MM.1S (cell line): Measurements from ENCODE around the gene LGALS3.

Source experiments
- DNase-seq: peaks from one replicate; pipeline ENCODE4 v3.0.0-alpha.2; 2015
- H2AFZ ChIP-seq: fragments of 300-600 bp; sonication (generic); 2 replicates; pipeline ENCODE4 v1.6.0; 2016; ENCODE audit warnings: antibody characterized with exemption, low read length
- H3F3A ChIP-seq: fragments of 300-600 bp; sonication (generic); 2 replicates; pipeline ENCODE4 v1.6.1; 2016; ENCODE audit warnings: mild to moderate bottlenecking, antibody characterized with exemption, low read length, moderate library complexity, mixed read lengths; ENCODE audit not compliant: insufficient read depth
- H3K27ac ChIP-seq: fragments of 300-600 bp; sonication (generic); 2 replicates; pipeline ENCODE4 v1.5.1; 2016; ENCODE audit warnings: mild to moderate bottlenecking, low read length
- H3K27me3 ChIP-seq: fragments of 300-600 bp; sonication (generic); replicated peaks from 2 replicates; pipeline ENCODE4 v1.6.0; 2016; ENCODE audit warnings: low read length; ENCODE audit not compliant: insufficient read depth
- H3K36me3 ChIP-seq: fragments of 300-600 bp; sonication (generic); replicated peaks from 2 replicates; pipeline ENCODE4 v1.6.1; 2016; ENCODE audit warnings: mild to moderate bottlenecking, low read length, mixed read lengths; ENCODE audit not compliant: insufficient read depth
- H3K4me1 ChIP-seq: fragments of 300-600 bp; sonication (generic); 2 replicates; pipeline ENCODE4 v1.6.1; 2016; ENCODE audit warnings: low read length, mixed read lengths
- H3K4me2 ChIP-seq: fragments of 300-600 bp; sonication (generic); 2 replicates; pipeline ENCODE4 v1.6.0; 2016; ENCODE audit warnings: low read depth, low read length
- H3K4me3 ChIP-seq: fragments of 300-600 bp; sonication (generic); 2 replicates; pipeline ENCODE4 v1.5.1; 2016; ENCODE audit warnings: low read length, mixed read lengths
- H3K79me2 ChIP-seq: fragments of 300-600 bp; sonication (generic); 2 replicates; pipeline ENCODE4 v1.6.1; 2016; ENCODE audit warnings: mixed run types, low read length, mixed read lengths
- H3K9ac ChIP-seq: fragments of 300-600 bp; sonication (generic); 2 replicates; pipeline ENCODE4 v1.6.1; 2016; ENCODE audit warnings: low read length, mixed read lengths
- H3K9me2 ChIP-seq: fragments of 300-600 bp; sonication (generic); replicated peaks from 2 replicates; pipeline ENCODE4 v1.6.1; 2016; ENCODE audit warnings: mild to moderate bottlenecking, low read length, mixed read lengths; ENCODE audit not compliant: insufficient read depth
- H3K9me3 ChIP-seq: fragments of 300-600 bp; sonication (generic); replicated peaks from 2 replicates; pipeline ENCODE4 v1.6.1; 2016; ENCODE audit warnings: mild to moderate bottlenecking, low read length, mixed read lengths; ENCODE audit not compliant: insufficient read depth
- H4K20me1 ChIP-seq: fragments of 300-600 bp; sonication (generic); 2 replicates; pipeline ENCODE4 v1.6.1; 2016; ENCODE audit warnings: mild to moderate bottlenecking, low read length, moderate library complexity, mixed read lengths; ENCODE audit not compliant: insufficient read depth
- EZH2 ChIP-seq: fragments of 300-600 bp; sonication (generic); optimal IDR thresholded peaks from 2 replicates; pipeline ENCODE3; 2017; ENCODE audit warnings: low read depth, mild to moderate bottlenecking, antibody characterized with exemption, low read length, mixed read lengths
- EZH2phosphoT487 ChIP-seq: fragments of 300-600 bp; sonication (generic); IDR thresholded peaks from 2 replicates; pipeline ENCODE4 v1.6.1; 2018; ENCODE audit warnings: antibody characterized with exemption, low read length
- TF ChIP-seq, protein P1 (sequence below): fragments of 300-600 bp; sonication (generic); IDR thresholded peaks from 2 replicates; pipeline ENCODE4 v1.5.1; 2016; ENCODE audit warnings: antibody characterized with exemption, low read length, mixed read lengths

The LGALS3 gene

DNA sequence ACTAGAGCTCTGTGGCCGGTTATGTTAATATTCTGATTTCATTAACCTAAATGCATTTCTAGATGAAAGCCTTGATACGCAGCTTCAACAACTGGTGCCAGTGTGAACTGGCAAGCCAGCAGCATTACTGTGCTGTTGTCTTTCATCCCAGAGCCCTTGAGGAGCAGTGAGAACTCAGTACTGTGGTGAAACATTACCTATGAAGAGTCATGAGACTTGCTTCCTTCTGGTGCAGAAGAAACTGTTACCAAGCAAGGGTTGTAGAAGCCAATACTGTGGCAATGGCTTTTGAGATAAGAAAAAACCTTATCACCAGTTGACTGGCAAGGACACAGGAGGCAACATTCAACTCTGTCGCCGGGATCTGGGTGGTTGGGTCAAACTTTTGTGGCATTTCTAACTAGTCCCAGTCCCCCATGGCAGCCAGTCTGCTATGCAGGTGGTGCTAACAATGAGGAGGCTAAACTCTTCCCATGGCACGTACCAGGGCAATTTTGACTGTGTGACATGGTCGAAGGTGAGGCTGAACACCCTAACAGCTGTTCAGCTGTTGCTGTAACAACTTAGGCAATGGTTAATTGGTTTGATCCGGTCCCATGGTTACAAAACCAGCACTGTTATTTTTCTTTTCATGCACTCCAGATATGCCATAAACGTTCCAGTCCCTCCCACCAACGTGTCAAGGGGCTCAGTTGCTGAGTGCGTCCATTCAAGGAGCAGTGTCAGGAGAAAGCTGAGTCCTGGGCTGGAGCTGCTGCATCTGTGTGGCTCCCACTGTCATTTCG, 12.6 kb upstream of the LGALS3 start:
- no peak overlapping the region for H3K4me2 ChIP-seq
- no peaks in the 10 kb centered on the region for H3K4me1 ChIP-seq
- no peaks in the 10 kb centered on the region for H4K20me1 ChIP-seq
- DNase-seq = no peak
- H3K9me3 ChIP-seq = no peaks in the 10 kb centered on the region
- TF ChIP-seq, protein P1, sequence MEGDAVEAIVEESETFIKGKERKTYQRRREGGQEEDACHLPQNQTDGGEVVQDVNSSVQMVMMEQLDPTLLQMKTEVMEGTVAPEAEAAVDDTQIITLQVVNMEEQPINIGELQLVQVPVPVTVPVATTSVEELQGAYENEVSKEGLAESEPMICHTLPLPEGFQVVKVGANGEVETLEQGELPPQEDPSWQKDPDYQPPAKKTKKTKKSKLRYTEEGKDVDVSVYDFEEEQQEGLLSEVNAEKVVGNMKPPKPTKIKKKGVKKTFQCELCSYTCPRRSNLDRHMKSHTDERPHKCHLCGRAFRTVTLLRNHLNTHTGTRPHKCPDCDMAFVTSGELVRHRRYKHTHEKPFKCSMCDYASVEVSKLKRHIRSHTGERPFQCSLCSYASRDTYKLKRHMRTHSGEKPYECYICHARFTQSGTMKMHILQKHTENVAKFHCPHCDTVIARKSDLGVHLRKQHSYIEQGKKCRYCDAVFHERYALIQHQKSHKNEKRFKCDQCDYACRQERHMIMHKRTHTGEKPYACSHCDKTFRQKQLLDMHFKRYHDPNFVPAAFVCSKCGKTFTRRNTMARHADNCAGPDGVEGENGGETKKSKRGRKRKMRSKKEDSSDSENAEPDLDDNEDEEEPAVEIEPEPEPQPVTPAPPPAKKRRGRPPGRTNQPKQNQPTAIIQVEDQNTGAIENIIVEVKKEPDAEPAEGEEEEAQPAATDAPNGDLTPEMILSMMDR = no peak
- TF ChIP-seq EZH2phosphoT487 = no peak
- TF ChIP-seq EZH2 = no peak
- H3K36me3 ChIP-seq = no peaks in the 10 kb centered on the region
- no peak overlapping the region for H3K9ac ChIP-seq
- H3K9me2 ChIP-seq = no peaks in the 10 kb centered on the region
- no peaks in the 10 kb centered on the region for H3F3A ChIP-seq
- no peaks in the 10 kb centered on the region for H3K79me2 ChIP-seq
- no peak overlapping the region for H3K4me3 ChIP-seq
- H3K27ac ChIP-seq = no peak overlapping the region
- H3K27me3 ChIP-seq = no peaks in the 10 kb centered on the region
- no peak overlapping the region for H2AFZ ChIP-seq

GRCh38 chr14:55117803-55118441, 11.1 kb upstream of the LGALS3 start:
- H3K4me1 ChIP-seq = no peaks in the 10 kb centered on the region
- DNase-seq = no peak
- no peak overlapping the region for H3K9ac ChIP-seq
- H4K20me1 ChIP-seq = no peaks in the 10 kb centered on the region
- H3K9me3 ChIP-seq = no peaks in the 10 kb centered on the region
- TF ChIP-seq EZH2phosphoT487 = no peak
- TF ChIP-seq EZH2 = no peak
- TF ChIP-seq, protein P1 = no peak
- H3F3A ChIP-seq = no peaks in the 10 kb centered on the region
- no peaks in the 10 kb centered on the region for H3K36me3 ChIP-seq
- no peaks in the 10 kb centered on the region for H3K79me2 ChIP-seq
- H3K9me2 ChIP-seq = no peaks in the 10 kb centered on the region
- no peak overlapping the region for H2AFZ ChIP-seq
- H3K27me3 ChIP-seq = no peaks in the 10 kb centered on the region
- H3K4me3 ChIP-seq = no peak overlapping the region
- no peak overlapping the region for H3K27ac ChIP-seq
- no peak overlapping the region for H3K4me2 ChIP-seq

DNA sequence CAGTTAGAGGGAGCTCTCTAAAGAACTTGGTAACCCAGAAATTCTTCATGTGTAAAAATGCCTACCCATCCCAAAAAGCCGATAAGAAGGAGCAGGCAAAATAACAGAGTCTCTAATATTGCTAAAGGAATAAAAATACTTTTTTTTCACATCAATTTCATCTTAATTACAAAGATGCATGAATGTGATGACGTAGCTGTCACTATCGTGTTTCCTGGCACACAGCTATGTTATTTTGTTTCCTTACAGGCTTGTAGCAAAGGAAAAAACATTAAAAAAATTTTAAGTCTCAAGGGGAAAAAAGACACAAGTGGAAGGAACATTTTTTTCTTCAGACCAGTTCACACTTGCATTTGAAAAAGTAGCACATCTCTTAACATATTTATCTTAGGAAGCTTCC, 10.3 kb upstream of the LGALS3 start:
- H3K9me2 ChIP-seq = no peaks in the 10 kb centered on the region
- TF ChIP-seq, protein P1 = no peak
- TF ChIP-seq EZH2phosphoT487 (no peak), EZH2 (no peak)
- H3K36me3 ChIP-seq = no peaks in the 10 kb centered on the region
- H3K4me1 ChIP-seq = no peaks in the 10 kb centered on the region
- H3K27me3 ChIP-seq = no peaks in the 10 kb centered on the region
- no peaks in the 10 kb centered on the region for H3F3A ChIP-seq
- no peaks in the 10 kb centered on the region for H4K20me1 ChIP-seq
- no peak overlapping the region for H2AFZ ChIP-seq
- no peak overlapping the region for H3K4me3 ChIP-seq
- no peaks in the 10 kb centered on the region for H3K79me2 ChIP-seq
- no peak overlapping the region for H3K27ac ChIP-seq
- DNase-seq = no peak
- H3K9me3 ChIP-seq = no peaks in the 10 kb centered on the region
- H3K4me2 ChIP-seq = no peak overlapping the region
- H3K9ac ChIP-seq = no peak overlapping the region
